Kidney epithelial cell (primary cell): ENCODE measurements around the gene SYT17. TPM values are rescaled to one million over a fixed set of nuclear protein-coding genes. Genes with fewer than 3 reads are reported as not detected.

ENCODE experiments used
- DNase-seq: peaks from one replicate; pipeline ENCODE4 v3.0.0-alpha.2; 2010; ENCODE audit warnings: low read depth
- H3K27me3 ChIP-seq: 2 replicates; pipeline ENCODE4 v1.6.0; 2011; ENCODE audit warnings: low read length; ENCODE audit not compliant: control insufficient read depth, insufficient read depth
- H3K36me3 ChIP-seq: 2 replicates; pipeline ENCODE4 v1.5.1; 2011; ENCODE audit warnings: low read length; ENCODE audit not compliant: control insufficient read depth, insufficient read depth
- H3K4me3 ChIP-seq: 2 replicates; pipeline ENCODE4 v1.5.1; 2011; ENCODE audit warnings: low read depth, mild to moderate bottlenecking, control low read depth, low read length
- total RNA-seq: library from RNA; depleted of rRNA; stranded (reverse); fragments of >200 nt; gene quantifications from 2 replicates; pipeline ENCODE4 v1.2.3, GENCODE V29; 2015
- TF ChIP-seq, protein P1 (sequence below): IDR thresholded peaks from 2 replicates; pipeline ENCODE4 v1.5.1; 2011; ENCODE audit warnings: mild to moderate bottlenecking, moderate library complexity, low read length, control low read depth, inconsistent platforms; ENCODE audit not compliant: insufficient read depth, poor library complexity, severe bottlenecking

The SYT17 gene
- total RNA-seq, 1 donor from 2014 or later: 0.63 TPM

DNA sequence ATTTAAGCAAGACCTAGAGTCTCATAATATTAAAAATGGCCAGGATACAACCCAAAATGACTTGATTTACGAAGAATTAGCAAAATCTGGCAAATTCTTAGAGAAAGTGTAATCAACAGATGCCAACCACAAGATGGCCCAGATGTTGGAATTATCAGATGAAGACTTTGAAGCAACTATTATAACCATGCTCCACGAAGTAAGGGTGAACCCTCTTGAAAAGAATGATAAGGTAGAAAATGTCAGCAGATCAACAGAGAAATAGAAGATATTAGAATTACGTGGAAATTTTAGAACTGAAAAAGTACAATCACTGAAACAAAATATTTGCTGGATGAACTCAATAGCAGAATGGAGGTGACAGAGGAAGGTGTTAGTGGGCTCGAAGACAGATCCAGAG lies 67.4 kb downstream of the SYT17 start:
- TF ChIP-seq, protein P1, sequence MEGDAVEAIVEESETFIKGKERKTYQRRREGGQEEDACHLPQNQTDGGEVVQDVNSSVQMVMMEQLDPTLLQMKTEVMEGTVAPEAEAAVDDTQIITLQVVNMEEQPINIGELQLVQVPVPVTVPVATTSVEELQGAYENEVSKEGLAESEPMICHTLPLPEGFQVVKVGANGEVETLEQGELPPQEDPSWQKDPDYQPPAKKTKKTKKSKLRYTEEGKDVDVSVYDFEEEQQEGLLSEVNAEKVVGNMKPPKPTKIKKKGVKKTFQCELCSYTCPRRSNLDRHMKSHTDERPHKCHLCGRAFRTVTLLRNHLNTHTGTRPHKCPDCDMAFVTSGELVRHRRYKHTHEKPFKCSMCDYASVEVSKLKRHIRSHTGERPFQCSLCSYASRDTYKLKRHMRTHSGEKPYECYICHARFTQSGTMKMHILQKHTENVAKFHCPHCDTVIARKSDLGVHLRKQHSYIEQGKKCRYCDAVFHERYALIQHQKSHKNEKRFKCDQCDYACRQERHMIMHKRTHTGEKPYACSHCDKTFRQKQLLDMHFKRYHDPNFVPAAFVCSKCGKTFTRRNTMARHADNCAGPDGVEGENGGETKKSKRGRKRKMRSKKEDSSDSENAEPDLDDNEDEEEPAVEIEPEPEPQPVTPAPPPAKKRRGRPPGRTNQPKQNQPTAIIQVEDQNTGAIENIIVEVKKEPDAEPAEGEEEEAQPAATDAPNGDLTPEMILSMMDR: no peak
- no peak for DNase-seq
- H3K4me3 ChIP-seq: no peak overlapping the region
- H3K27me3 ChIP-seq: no peaks in the 10 kb centered on the region
- no peaks in the 10 kb centered on the region for H3K36me3 ChIP-seq

DNA sequence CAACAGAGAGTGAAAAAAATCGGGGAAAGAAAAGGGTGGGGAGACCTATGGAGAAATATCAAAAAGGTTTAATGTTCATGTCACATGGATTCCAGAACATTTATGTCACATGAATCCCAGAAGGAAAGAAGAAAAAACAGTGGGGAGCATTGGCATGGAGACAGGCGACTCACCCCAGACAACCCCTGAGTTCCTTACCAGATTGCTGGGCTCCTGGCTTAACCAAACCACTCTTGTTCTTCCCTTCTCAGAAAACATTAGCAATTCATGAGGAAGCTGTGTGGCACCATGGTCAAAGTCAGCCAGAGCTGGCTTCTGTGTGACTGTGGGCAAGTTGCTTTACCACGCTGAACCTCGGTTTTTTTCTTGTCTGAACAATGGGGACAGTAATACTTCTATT lies 67.8 kb downstream of the SYT17 start:
- DNase-seq: no peak
- Histone ChIP-seq H3K4me3 (no peak overlapping the region), H3K27me3 (no peaks in the 10 kb centered on the region), H3K36me3 (no peaks in the 10 kb centered on the region)
- TF ChIP-seq, protein P1: no peak

DNA sequence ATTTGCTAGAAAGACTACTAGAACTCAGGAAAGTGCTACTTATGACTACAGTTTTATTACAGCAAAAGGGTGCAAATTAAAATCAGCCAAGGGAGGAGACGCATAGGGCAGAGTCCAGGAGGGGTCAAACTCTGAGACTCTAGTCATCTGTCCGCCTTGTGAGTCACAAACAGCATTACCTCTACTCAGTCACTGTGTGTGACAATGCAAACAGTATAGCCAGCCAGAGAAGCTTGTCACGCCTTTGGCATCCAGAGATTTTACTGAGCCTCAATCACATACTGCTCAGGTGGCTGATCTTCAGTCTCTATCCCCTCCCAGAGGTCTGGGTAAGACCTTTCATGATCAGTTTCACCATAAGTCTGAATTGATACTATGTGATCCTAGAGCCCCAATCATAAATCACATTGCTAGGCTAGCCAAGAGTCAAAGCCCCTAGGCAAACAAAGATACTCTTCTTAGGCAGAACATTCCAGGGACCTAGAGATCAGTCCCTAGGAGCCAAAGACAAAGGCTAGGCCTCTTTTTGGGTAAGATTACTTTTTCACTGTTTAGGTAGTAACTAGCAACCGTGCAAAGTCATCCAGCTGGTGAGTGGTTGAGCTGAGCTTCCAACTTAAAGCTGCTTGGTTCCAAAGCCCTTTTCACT lies 68.6 kb downstream of the SYT17 start:
- no peaks in the 10 kb centered on the region for H3K36me3 ChIP-seq
- TF ChIP-seq, protein P1: no peak
- no peak for DNase-seq

DNA sequence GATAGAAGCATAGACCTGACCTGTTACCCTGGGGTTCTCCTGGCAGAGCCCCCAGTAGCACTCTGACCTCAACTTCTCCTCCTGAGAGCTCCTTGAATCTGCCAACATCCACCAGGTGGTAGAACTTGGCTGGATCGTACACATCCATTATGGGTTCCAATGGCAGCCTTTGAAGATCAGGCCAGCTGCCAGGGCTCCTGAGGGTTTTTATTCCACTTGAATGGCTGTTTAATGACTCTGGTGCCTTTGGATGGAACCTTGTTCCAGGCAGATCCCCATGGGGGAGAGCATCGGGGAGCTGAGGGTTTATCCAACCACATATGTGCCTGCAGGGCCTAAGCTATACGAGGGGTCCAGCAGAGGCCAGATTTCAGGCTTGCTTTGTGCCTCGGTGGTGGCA lies 70.4 kb downstream of the SYT17 start:
- H3K36me3 ChIP-seq: no peaks in the 10 kb centered on the region
- no peak for DNase-seq
- H3K4me3 ChIP-seq: no peak overlapping the region
- TF ChIP-seq, protein P1: no peak
- no peaks in the 10 kb centered on the region for H3K27me3 ChIP-seq

More for the DNA sequence above, 68.6 kb downstream of the SYT17 start:
- Histone ChIP-seq H3K27me3 (no peaks in the 10 kb centered on the region), H3K4me3 (no peak overlapping the region)

DNA sequence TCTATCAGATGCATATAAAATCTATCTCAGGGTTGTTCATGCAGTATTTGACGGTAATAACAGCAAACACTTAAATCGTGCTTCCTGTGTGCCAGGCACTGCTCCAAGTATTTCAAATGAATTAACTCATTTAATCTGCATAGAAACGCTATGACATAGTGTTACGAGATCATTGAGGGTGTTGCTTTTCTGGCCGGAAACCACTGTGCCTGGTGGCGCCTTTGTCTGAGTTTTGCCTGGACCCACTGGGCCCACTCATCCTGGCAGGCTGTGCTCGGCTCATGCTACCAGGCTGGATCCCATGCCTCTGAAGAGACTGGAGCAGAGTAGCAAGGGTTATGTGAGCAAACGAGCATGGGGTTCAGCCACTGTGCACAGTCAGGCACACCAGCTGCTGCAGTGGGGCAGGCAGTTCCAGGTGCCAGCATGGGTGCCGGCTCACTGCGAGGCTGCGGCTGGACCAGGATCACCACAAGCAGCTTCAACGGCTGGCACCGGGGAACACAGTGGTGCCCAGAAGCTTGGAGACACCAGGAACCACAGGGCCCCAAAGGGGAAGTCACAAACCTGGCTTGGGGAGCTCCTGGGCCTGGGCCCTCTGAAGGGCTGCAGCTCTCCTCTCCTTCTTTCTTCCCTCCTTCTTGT lies 71.6 kb downstream of the SYT17 start:
- TF ChIP-seq, protein P1: no peak

More for the DNA sequence above, 71.6 kb downstream of the SYT17 start:
- H3K4me3 ChIP-seq: no peak overlapping the region
- no peaks in the 10 kb centered on the region for H3K27me3 ChIP-seq
- DNase-seq: no peak
- no peaks in the 10 kb centered on the region for H3K36me3 ChIP-seq
